HG03520 (cell line): Measurements from ENCODE around the gene MAGI2.

Source experiments
- ATAC-seq: cut with Tn5 transposase; IDR thresholded peaks from one replicate; pipeline ENCODE4 v1.9.1; 2021; ENCODE audit warnings: mild to moderate bottlenecking, moderate library complexity; ENCODE audit not compliant: unreplicated experiment

Gene MAGI2

DNA sequence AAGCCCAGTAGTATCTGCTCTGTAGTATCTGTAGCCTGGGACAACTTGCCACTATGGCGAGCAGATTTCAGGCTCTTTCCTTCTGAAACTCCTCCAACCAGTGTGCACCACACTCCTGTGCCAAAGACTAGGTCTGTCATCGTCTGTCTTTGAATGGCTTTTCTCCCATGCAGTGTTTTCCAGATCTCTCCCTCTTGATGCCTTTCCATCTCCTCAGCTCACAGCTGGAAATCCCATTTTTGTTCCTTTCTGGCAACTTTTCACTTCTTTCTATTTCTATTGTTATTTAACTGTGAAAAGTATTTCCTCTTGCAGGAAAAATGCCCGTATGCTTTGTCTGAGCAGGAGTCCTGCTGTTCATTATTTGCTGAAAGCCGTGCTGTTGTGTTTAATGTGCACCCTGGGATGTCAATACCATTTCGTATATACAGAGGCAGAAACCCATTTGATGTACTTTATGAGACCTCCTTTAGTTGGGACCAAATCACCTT is 1281.2 kb downstream of the MAGI2 start:
- no peak for ATAC-seq

DNA sequence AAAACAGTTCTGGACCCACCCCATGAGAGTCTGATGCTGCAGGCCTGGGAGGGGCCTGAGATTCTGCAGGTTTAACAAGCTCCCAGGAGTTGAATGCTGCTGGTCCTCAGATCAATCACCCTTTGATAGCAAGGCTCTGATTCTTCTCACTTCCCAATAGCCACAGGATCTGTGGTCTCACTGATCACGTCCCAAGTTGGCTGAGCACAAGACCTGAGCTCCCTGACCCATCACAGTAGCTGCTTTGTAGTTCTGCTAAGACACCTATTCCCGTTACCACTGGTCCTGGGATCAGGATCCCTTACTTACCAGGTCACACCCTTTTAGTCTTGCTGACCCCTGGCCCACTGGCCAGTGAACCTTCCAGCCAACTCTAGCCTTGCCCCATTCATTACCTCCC is 1282.1 kb downstream of the MAGI2 start:
- no peak for ATAC-seq

DNA sequence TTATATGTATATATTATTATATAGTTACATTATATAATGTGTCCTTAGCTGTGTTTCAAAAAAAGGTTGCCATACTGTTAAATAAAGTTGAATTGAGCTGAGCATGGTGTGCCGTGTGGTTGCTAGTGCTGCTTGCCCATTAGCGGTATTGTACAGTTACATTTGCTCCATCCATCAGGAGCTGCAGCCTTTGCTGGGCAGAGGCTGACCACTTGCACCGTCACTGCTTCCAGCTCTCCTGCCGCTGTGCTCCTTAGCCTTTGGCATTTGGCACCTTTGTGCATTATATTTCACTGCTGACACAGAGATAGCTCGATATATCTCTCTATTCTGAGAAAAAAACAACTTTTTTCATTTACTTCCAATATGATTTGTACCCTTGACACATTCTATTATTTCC is 1282.7 kb downstream of the MAGI2 start:
- no peak for ATAC-seq

DNA sequence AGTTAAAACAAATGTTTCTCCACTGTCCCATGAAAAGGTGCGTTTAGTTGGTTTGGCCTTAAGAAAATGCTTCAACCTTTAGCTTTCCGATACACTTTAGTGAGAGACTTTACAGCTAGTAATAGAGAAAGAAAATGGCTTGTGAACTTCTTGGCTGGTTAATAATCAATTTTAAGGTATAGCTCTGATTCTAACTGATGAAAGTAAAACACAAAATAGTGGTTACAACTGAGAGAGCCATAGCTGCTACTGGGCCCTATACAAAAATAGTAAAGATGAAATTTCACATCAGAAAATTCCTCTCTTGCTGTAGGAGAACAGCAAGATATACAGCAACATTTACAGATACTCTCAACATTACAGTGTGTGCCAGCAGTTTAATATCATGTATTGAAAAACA is 1283.5 kb downstream of the MAGI2 start:
- ATAC-seq, result no peak

DNA sequence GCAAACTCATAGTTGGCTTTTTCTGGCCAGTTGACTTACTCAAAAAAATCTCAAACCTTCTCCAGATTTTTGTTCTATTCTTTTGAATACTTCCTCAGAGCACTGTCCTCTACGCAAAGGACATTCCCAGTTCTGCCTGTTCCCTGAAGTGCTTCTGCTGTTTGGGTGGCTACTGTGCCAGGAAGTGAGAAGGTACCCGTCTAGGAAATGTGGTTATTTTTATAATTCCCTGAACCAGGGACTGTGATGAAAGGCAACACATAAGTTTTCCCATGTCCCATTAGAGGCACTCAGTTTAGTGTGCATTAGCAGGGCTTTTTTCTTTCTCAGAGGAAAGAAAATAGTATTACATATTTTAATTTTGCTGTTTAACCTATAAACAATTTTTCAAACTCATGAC is 1284.6 kb downstream of the MAGI2 start:
- ATAC-seq, result no peak

DNA sequence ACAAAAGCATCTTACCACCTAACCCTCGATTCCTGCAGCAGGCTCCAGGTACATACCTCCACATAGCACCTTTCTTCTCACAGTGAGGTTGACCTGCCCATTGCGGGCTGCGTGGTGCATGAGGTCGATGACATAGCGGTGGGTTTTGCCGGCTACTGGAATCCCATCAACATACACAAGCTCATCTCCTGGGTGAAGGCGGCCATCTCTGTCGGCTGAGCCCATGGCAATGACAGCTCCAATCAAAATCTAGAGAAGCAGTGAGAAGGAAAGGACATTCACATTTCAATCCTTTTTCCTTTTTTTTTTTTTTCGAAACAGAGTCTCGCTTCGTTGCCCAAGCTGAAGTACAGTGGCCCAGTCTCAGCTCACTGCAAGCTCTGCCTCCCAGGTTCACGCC is 1285.6 kb downstream of the MAGI2 start:
- no peak for ATAC-seq

DNA sequence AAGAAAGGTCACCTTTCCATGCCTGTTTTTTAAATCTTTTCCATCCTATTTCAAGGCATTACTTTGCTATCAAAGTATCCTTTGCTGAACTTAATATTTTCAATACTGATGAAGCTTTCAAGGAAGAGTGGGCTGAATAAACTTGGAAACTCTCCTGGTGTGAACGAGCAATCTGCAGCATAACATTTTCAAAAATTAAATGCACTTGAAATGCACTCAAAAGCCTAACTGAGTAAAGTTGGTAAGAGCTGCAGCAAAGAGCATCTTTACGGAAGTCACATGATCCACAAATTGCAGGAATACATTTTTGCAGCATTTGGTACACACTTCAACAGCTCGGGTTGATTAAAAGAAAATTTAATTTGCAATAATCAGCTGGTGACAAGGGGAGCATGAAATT is 1287.6 kb downstream of the MAGI2 start:
- no peak for ATAC-seq

DNA sequence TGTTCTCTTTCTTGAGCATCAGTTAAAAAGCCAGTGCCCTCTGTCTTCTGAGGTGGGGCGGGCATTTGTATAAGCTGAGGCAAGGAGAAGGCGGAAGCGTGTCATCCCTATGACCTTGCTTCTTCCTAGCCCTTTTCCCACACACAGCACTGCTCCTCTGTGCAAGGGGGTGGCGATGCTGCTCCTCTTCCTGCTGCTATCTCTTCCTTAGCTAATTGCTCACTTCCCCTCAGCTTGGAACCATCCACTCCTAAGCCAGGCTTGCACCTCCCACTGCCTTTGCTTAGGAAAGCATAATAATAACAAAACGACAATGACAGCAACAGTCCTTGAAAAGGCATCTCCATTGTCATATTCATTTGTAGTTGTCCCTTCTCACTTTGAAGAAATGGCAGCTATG is 1288.0 kb downstream of the MAGI2 start:
- no peak for ATAC-seq

DNA sequence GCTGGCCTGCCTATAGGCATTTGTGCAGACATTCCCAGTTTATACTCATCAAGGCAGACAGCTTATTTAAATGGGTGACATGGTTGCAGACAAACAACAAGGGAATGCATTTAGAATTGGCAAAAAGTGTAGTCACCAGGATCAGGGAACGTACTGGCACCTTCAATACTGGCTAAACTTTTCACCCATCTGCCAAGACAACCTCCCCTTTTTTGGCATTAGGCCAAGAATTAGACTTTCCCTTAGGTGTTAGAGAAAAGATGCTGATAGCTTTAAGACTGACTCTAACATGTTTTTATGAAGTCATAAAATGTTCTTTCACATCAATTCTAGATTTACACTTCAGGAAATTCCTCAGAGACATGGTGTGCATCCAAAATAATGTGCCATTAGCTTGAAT is 1289.0 kb downstream of the MAGI2 start:
- no peak for ATAC-seq

DNA sequence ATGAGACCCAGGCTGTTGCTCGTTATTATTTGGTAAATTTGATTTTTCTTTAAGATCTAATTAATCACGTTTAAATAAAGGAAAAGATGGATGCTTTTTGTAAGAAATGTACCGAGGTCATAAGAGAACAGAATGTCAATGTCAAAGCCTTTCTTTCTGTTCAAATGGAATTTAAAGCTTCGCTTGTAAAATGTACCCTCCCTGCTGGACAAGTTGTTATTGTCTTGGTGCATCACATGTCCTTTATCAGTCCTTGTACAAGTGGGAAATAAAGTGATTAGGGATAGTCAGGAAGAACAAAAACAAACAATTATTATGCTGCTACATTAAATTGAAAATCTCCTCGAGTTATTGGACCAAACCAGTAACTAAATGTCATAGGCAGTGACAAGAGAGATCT is 1291.7 kb downstream of the MAGI2 start:
- ATAC-seq, result no peak

DNA sequence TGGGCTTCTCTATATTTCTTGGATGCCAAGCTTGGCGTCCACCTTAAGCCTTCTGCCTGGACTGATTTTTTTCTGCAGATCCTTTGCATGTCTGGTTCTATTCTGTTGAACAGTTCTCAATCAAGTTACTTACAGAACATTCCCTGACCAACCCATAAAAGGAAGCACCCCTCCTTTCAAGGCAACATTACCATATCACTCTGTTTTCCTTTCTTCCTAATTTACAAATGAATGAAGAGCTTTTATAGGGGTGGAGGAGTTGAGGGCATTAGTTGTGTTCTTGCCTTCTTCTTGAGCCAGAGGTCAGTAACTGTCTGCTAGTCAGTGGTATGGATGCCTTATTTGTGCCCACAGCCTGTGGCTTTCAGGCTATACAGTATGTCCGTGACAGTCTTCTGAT is 1293.9 kb downstream of the MAGI2 start:
- no peak for ATAC-seq

DNA sequence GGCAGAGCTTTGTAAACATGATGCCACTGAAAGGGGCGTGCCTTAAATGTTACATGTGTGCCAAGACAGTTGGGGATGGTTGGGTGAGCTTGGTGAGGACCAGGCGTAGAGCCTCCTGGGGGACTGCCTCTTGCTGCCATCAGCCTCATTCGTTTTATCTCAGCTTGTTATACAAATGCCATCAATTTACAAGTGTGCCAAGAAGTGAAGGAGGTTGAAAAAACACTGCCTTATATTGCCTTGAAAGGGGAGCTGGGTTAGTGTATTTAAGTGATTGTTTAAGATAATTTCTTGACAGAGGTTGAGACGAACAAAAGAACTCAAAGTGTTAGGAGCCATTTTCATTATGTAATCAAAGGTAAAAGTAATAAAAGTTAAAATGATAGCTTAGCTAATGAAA is 1300.2 kb downstream of the MAGI2 start:
- no peak for ATAC-seq

DNA sequence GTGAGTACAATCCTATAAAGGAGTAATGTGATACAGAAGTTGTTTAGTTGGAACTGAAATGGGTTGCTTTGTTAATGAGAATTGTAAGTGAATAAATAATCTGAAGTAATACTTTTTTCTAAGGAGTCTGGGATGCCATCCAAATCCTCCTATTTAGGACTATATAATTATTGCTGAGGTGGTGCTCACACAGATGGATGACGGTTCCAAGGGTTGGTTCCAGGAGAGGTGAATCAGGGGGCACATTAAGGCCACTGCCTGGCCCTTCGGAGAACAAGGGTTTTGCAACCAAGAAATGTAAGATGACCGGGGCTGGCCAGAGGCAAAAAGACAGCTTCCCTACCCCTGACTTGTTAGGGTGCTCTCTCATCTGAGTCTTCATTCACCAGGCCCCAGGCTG is 1302.2 kb downstream of the MAGI2 start:
- no peak for ATAC-seq

DNA sequence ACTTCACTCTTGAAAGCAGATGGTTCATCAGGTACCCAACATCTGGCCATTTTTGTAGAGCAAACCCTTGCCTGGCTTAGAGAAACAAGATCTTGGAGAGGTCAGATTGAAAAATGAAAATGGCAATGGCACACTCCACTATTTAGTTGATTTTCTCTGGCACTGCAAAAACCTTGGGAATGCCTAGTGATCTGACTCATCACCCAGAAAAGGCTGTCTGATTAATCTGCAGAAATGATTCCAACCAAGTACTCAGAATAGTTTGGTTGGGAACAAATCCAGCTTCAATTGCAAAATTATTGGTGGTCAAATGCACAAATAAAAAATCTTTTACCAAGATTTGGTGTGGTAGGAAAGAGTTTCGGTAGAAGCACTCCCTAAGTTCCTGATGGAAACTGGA is 1303.7 kb downstream of the MAGI2 start:
- ATAC-seq, result no peak

DNA sequence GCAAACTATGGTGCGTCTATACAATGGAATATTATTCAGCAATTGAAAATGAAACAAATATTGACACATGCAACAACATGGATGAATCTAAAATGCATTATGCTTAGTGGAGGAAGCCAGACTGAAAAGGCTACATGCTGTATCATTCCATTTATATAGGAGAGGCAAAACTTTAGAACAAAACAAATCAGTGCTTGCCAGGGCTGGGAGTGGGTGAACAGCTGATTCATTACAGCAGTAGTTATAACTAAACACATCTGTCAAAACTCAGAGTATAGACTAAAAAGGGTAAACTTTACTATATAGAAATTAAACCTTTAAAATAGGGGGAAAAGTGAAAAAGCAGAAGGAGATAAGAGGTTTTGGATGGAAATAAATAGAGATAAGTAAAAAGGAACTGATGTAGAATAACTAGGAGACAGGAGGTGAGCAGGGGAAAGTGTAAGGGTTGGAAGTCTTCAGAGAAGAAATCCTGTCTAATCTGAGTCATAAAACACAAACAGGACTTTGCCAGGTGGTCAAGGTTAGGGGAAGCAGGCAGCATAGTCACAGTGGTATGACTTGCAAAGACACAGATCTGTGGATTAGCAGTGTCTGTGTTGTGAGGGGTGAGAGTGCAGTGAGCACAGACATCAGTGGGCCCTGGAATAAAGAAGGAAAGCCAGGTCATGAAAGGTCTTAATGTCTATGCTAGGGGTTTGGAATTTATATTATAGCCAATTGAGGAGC is 1305.1 kb downstream of the MAGI2 start:
- no peak for ATAC-seq

DNA sequence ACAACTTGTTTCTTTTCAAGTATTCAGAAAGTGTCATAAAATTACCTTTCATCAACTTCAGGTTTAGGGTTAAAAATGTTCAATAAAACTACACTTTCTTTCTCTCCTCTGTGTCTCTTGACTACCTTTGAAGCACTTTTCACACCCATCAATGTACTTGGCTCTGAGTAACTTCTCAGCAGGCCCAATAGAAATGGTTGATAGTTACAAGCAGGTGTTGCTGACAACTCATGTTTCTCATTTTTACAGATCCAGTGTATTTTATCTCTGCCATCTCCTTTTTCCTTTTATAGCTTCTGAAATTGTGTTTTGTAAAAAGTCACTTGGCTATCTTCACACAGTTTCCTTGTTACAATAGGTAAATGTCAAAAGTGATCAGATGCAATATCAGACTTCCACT is 1306.9 kb downstream of the MAGI2 start:
- ATAC-seq, result no peak

DNA sequence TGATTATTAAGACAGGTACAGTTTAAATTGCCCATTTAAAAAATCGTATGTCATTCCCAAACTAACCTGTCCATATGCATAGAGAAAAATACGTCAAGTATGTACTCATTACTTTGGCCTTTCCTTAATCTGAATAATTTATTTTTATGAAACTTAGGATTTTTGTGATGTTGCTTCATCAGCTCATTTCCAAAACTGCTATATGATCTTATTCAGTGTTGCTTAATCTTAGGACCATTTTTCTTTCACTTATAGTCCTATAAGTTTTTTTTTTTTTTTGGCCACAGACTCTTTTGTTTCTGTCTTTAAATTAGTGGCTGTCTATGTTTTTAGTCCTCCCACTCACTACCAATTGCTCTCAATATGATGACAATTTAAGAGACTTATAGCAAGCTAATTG is 1309.8 kb downstream of the MAGI2 start:
- no peak for ATAC-seq

DNA sequence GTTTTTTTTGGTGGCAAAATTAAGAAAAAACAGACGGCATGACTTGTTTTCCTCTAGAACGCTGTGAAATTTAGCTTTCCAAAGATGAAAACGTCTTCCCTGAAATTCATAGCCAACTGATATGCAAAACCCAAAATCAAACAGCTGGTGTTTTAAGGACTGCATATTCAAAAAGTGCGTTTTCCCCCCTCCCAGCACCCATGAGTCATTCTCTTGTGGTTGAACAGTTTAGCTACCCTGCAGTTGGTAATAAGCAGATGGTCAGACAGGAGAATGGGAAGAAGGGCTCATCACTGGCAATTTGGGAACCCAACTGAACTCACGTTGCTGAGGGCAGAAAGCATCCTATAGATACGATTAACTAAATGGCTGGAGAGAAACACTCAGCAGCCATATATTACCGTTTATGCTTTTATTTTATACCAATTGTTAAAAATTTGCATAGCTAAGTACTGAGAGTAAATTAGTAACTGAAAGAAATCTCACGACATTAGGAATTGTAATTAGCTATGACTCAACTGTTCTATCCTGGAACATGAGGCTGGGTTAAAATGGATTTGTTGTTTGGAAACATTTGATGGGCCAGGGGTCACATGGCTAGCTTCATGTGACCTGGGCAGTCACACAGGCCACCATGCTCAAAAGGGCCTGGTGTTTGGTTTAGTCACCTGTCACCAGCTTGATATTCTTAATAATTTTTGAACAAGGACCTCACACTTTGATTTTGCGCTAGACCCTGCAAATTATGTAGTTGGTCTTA is 1311.8 kb downstream of the MAGI2 start:
- no peak for ATAC-seq

DNA sequence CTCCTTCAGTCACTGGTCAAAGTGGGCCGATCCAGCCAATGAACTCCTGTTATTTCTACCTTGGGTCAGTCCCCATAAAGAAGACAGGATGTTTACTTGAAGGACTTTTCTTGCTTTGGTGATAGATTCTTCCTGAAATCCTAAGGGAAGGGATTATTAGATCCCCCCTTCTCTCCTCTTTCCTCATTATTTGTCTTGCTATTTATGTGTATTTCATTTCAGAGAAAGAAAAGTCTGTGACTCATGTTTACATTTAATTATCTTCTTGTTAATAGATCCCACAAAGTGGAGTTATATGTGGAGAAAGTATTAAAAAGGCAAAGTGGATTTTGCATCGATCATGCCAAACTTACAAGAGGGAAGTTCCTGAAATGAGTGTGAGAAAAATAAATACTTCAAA is 1313.4 kb downstream of the MAGI2 start:
- ATAC-seq, result no peak

DNA sequence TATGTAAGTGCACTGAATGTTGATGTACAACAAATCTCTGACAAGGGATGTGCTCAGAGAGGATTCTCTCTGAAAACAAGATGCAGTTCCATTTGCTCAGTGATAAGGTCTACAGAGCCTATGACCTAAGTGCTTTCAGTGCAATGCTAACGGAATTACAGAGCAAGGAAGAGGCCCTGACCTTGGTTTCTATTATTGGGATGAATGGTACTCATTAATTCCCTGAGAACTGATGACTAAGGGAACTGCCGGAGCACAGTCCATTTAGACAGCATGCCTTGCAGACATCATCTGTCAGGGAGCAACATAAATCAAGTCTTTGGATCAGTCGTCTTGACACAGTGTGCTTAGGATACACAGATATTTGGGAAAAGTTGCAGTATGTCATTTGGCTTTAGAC is 1314.1 kb downstream of the MAGI2 start:
- no peak for ATAC-seq

DNA sequence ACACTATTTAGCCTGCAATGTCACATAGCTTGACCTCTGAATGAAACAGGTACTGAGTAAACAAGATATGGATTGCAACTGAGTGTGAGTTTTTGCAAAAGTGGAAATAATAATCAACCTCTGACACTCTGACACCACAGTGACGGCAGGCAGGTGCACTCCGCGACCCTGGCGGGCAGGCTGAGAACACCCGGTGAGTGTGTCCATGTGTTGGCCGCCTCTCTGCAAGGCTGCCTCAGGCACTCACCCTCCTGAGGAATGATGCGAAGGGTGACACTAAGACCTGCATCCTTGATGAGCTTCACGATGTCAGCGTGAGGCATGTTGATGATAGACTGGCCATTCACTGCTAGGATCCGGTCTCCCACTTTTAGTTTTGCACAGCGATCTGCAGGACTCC is 1318.7 kb downstream of the MAGI2 start:
- no peak for ATAC-seq

DNA sequence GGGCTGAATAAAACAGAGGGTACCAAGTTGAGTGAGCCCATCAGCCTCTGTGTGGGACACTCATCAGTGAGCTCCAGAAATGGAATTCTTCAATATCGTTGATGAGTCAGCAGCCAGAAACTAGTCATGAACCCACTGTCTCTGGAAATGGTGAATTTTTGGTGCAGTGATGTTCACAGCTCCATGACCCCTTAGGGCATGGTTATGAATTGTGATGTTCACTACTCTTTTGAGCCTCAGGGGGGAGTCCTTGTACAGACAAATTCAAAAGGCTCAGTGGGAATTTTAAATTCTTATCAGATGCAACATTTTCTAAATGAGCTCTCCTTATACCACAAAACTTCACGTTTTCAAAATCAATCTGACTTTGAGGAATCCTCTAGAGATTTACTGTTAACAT is 1319.2 kb downstream of the MAGI2 start:
- ATAC-seq, result no peak
